ENCODE data around the gene TEX26.

TEX26 gene

DNA sequence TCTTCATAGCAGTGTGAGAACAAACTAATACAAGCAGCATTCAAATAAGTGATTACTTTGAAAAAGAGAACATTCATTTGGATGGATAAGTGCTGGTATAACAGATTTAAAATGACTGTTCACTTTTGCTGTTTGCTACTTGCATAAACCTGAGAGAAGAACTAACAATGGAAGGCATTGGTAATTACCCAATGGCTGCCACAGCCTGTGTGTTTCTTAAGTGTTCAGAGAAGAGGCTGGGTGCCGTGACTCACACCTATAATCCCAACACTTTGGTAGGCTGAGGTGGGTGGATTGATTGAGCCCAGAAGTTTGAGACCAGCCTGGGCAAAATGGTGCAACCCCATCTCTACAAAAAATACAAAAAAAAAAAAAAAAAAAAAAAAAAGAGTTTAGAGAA lies 4.9 kb upstream of the TEX26 start:
- no peak for TF ChIP-seq CTCF (IDR thresholded peaks at IDR 0.05; ENCODE audit: low read depth, low read length)
- DNase-seq (ENCODE audit: low read depth in 2 of 2): peak in 1 of 2 donors; percentile 51
- no peak overlapping the region for H3K4me3 ChIP-seq (replicated peaks in 1 of 2; ENCODE audit: low read depth in 2 of 2, low read length in 2 of 2)

DNA sequence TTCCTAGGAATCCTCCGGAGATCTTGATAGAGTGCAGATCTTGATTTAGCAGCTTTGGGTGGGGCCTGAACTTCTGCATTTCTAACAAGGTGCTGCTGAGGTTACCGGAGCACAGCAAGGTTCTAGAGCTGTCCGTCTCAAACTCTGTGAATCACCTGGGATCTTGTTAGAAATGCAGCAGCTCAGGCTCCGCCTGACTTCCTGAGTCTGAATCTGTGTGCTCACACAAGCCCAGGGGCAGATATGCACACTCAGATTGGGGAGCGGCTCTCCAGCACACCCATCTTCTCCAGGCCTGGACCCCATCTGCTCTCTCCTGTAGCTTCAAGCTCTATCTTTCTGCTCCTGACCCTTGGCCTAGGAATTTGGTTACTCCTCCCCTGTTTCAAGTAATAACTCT lies 3.5 kb upstream of the TEX26 start:
- TF ChIP-seq CTCF (IDR thresholded peaks at IDR 0.05; ENCODE audit: low read depth, low read length): no peak
- no peak for DNase-seq (ENCODE audit: low read depth in 2 of 2)
- H3K4me3 ChIP-seq (replicated peaks in 1 of 2; ENCODE audit: low read depth in 2 of 2, low read length in 2 of 2): no peak overlapping the region

DNA sequence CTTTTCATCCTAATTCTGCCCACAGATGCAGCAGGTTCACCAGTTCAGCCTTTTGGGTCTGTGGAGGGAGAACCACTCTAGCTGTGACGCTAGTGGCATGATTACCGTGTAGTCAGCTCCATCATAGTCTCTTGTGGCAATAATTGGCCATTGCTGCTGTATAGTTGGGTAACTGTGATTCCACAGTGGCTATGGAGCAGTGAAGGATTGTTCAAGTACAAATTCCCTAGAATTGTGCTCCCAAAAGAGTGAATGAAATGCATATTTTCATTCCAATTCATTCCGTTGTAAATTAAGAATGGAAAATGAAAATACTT lies 856 bp downstream of the TEX26 start:
- H3K4me3 ChIP-seq (replicated peaks in 1 of 2; ENCODE audit: low read depth in 2 of 2, low read length in 2 of 2): no peak overlapping the region
- no peak for DNase-seq (ENCODE audit: low read depth in 2 of 2)
- TF ChIP-seq CTCF (IDR thresholded peaks at IDR 0.05; ENCODE audit: low read depth, low read length): no peak

DNA sequence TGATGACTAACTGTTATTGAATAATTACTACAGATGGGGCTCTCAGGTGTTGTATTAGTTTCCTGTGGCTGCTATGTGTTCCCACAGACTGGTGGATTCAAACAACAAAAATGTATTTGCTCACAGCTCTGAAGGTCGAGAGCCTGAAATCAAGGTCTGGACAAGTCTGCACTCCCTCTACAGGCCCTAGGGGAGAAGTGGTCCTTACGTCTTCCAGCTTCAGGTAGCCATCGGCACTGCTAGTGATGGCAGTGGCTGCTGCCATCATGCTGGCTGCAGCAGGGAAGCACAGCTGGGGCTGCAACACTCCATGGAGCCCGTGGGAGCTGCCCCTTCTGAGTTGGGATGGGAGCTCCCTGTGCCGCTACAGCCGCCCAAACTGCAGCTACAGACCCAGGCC lies 1.9 kb downstream of the TEX26 start:
- no peak overlapping the region for H3K4me3 ChIP-seq (replicated peaks in 1 of 2; ENCODE audit: low read depth in 2 of 2, low read length in 2 of 2)
- DNase-seq (ENCODE audit: low read depth in 2 of 2): no peak
- peak; percentile 14 for TF ChIP-seq CTCF (IDR thresholded peaks at IDR 0.05; ENCODE audit: low read depth, low read length)

DNA sequence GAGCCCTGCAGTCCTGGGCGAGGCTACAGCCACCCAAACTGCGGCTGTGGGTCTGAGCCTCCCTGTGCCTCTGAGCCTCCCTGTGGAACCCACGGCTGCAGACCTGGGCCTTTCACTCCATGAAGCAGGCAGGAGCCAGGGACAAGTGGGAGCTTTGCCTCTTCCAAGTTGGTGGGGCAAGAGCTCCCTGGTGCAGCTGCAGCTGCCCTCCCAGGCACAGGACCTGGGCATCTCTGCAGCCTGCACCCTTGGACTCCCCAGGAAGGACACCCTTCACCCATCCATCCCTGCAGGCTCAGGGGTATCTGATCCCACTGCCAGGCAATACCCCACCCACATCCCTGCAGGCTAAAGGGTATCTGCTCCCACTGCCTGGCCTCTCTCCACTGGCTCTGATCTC lies 2.3 kb downstream of the TEX26 start:
- TF ChIP-seq CTCF (IDR thresholded peaks at IDR 0.05; ENCODE audit: low read depth, low read length): no peak
- DNase-seq (ENCODE audit: low read depth in 2 of 2): no peak
- H3K4me3 ChIP-seq (replicated peaks in 1 of 2; ENCODE audit: low read depth in 2 of 2, low read length in 2 of 2): no peak overlapping the region

GRCh38 chr13:30936971-30937370 lies 4.5 kb downstream of the TEX26 start:
- DNase-seq (ENCODE audit: low read depth in 2 of 2): no peak
- no peak overlapping the region for H3K4me3 ChIP-seq (replicated peaks in 1 of 2; ENCODE audit: low read depth in 2 of 2, low read length in 2 of 2)
- TF ChIP-seq CTCF (IDR thresholded peaks at IDR 0.05; ENCODE audit: low read depth, low read length): no peak

GRCh38 chr13:30943881-30944280 lies 11.4 kb downstream of the TEX26 start:
- H3K4me3 ChIP-seq (replicated peaks in 1 of 2; ENCODE audit: low read depth in 2 of 2, low read length in 2 of 2): no peak overlapping the region
- peak in 1 of 2 donors; percentile 6 for DNase-seq (ENCODE audit: low read depth in 2 of 2)
- TF ChIP-seq CTCF (IDR thresholded peaks at IDR 0.05; ENCODE audit: low read depth, low read length): no peak

Data from cardiac fibroblast (primary cell).